Astrocyte of the spinal cord (primary cell): ENCODE results near the gene MYO1F.
A peak's percentile ranks its signal among the peaks of the same experiment; 100 is the strongest.

ENCODE experiments used
- DNase-seq: peaks from one replicate; pipeline ENCODE4 v3.0.0; 2011; ENCODE audit warnings: low read depth, low spot score
- H3K4me3 ChIP-seq: 2 replicates; pipeline ENCODE4 v1.5.1; 2011; ENCODE audit warnings: low read depth, mild to moderate bottlenecking, low read length, moderate library complexity
- in situ Hi-C: cut with HindIII; loops from 2 replicates; pipeline ENCODE4 v1.10.0; 2017; ENCODE audit warnings: low sequenced_read_pairs
- TF ChIP-seq, protein P1 (sequence below): IDR thresholded peaks from 2 replicates; pipeline ENCODE4 v1.5.1; 2012; ENCODE audit warnings: low read depth, mild to moderate bottlenecking, low read length, inconsistent platforms

MYO1F gene

DNA sequence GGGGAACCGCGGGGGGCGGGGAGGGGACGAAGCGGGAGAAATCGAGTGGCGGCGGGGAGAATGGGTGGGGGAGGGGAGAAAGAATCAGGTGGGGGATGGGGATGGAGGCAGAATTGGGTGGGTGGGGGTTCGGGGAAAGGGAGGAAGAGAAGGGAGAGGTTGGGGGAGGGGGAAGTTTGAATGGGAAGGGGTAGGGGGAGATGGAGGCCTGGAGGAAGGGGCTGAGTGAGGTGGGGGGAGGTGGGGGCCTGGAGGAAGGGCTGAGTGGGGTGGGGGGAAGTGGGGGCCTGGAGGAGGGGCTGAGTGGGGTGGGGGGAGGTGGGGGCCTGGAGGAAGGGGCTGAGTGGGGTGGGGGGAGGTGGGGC, 33.7 kb upstream of the MYO1F start:
- no peak overlapping the region for H3K4me3 ChIP-seq
- in situ Hi-C loops = no loop called here
- TF ChIP-seq, protein P1, sequence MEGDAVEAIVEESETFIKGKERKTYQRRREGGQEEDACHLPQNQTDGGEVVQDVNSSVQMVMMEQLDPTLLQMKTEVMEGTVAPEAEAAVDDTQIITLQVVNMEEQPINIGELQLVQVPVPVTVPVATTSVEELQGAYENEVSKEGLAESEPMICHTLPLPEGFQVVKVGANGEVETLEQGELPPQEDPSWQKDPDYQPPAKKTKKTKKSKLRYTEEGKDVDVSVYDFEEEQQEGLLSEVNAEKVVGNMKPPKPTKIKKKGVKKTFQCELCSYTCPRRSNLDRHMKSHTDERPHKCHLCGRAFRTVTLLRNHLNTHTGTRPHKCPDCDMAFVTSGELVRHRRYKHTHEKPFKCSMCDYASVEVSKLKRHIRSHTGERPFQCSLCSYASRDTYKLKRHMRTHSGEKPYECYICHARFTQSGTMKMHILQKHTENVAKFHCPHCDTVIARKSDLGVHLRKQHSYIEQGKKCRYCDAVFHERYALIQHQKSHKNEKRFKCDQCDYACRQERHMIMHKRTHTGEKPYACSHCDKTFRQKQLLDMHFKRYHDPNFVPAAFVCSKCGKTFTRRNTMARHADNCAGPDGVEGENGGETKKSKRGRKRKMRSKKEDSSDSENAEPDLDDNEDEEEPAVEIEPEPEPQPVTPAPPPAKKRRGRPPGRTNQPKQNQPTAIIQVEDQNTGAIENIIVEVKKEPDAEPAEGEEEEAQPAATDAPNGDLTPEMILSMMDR = no peak
- no peak for DNase-seq

DNA sequence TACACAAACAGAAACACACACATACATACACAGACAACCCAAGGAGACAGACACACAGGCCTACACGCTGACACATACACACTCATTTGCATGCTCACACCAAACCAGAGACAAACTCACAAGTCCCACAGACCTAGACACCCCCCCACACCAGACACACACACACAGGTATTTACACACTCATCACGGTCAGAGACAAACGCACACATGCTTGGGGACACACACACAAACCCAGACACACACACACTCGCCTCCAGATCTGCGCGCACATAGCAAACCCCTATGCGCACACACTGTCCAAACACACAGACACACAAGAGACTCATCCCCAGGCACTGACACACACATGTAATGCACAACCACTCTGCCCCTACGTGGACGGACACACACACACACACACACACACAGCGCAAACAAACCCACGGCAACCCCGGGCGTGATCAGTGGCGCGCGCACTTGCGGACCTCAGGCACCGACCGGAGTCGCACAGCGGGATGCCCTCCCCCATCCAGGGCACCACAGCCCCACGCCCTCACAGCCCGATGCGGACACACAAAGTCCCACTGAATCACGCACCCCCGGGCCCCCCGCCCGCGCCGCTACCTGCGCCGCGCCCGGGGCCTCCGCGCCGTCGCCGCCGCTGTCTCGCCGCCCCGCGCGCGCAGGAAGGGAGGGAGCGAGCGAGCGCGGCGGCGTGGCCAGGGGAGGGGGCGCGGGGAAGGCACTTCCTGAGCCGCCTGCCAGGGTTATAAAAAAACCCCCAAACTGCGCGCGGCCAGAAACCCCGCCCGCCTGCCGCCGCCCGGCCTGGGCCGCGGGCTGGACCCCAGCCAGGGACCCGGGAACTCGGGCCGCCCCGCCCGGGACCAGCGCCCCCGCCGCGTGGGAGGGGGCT, 33.0 kb upstream of the MYO1F start, which contains the start of gene ADAMTS10:
TSS of gene ADAMTS10 (minus strand) at position 675 of the 895 bp plus-strand sequence. CDS start 5,005 bp downstream, outside the sequence.
- in situ Hi-C loops = no loop called here
- H3K4me3 ChIP-seq = peak within 1 kb of the TSS; percentile 69
- peak; percentile 59 for DNase-seq
- TF ChIP-seq, protein P1 = no peak

DNA sequence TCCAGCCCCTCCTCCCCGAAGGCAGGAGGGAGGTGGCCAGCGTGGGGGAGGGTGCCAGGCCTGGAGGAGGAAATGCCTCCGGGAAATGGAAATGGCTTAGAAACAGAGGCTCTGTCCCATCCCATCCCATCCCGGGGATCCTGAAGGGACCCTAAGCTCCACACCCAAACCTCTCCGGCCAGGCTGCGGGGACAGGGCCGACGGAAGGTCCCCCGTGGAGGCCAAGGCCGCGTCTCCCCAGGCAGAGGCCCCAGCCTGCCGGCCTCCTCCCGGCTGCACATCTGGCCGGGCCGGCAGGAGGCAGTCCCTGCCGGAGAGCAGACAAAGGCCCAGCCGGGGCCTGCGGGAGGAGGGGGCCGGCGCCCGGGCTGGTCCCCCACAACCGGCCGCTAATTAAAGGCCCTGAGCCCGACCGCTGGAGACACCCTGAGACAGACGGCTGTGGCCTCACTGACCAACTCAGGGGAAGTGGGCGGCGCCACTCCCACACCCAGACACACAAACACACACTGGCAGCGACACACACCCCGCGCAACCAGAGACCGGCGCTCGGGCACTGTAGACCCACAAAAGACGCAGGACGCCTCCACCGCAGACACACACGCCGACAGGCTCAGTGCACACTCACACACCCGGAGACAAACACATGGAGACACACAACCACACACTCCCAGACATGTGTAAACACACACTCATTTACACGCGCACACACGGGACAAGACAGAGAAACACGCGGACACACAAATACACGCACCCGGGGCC, 32.2 kb upstream of the MYO1F start:
- in situ Hi-C loops = no loop called here
- H3K4me3 ChIP-seq = peak overlapping the region; percentile 69
- TF ChIP-seq, protein P1 = peak; percentile 51
- peak; percentile 80 for DNase-seq

DNA sequence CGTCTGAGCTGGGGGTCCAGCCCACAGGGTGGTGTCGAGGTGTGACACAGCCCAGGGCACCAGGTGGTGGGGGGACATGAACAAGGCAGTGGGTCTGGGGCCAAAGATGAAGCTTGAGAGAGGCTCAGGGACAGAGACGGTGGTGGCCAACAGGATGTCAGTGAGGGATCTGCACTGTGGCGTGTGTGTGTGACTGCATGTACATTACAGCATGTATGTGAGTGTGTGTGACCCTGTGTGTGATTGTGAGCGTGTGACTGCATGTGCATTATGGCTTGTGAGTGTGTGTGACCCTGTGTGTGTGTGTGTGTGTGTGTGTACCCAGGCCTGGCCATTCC, 31.7 kb upstream of the MYO1F start:
- peak overlapping the region; percentile 69 for H3K4me3 ChIP-seq
- in situ Hi-C loops = no loop called here
- DNase-seq = no peak
- TF ChIP-seq, protein P1 = no peak

DNA sequence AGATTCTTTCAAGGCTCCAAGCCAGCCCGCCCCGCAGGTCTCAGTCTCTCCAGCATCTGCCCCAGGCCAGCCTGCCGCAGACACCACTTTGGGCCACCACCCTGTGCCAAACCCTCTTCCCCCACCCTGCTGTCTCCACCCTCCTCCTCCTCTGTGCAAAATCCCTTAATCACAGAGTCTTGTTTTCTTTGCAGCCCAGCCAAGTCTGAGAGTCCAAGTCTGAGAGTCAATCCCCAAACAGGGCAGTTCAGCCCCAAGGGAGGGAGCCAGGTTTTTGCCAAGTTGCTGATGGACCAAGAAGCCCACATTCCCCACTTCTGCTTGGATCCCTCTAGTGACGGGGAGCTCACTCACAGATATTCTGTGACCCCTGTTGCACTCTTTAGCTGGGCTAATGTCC, 30.1 kb upstream of the MYO1F start:
- peak; percentile 62 for DNase-seq
- no peak overlapping the region for H3K4me3 ChIP-seq
- TF ChIP-seq, protein P1 = no peak
- in situ Hi-C loops = no loop called here

DNA sequence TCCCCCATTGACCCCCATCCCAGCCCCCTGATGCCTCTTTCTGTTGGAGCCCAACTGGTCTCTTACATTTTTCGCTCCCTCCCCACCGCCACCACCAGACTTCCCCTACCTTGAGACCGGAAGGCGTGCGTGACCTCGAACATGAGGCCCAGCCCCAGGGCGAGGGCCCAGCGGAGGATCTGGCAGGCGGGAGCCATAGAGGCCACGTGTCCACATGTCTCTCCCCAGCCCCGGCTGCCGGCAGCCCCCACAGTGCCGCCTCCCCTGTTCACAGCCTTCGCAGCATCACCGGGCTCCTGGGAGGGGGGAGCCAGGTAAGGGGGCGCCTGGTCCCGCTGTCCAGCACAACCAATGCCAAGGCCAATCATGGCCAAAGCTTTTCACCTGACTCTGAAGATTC, 28.3 kb upstream of the MYO1F start:
- H3K4me3 ChIP-seq = no peak overlapping the region
- no peak for DNase-seq
- in situ Hi-C loops = no loop called here
- TF ChIP-seq, protein P1 = no peak
